Activated CD4-positive, alpha-beta memory T cell treated with anti-CD3 and anti-CD28 coated beads, Interleukin-2, amount 10 ng/mL, durations not matched to agents 7 days and 5 days (primary cell): ENCODE measurements around the gene PPP1R12B. TPM values are rescaled to one million over a fixed set of nuclear protein-coding genes. Genes with fewer than 3 reads are reported as not detected.
A peak's percentile ranks its signal among the peaks of the same experiment; 100 is the strongest.
"Not testable (repeated sequence)": the region's sequence is repeated elsewhere in the genome, so short reads cannot be mapped to it uniquely, and the experiment has no call there.

ENCODE experiments used
- CTCF ChIA-PET: fragments of 350-600 bp; sonication (Branson Sonifier 250); formaldehyde crosslinking; loops from one replicate; lab custom pipeline; 2021; ENCODE audit warnings: antibody characterized with exemption, inconsistent platforms; lab: Charles Lee
- POLR2A ChIA-PET: fragments of 350-600 bp; sonication (Branson Sonifier 250); formaldehyde crosslinking; loops from one replicate; lab custom pipeline; 2021; ENCODE audit warnings: antibody characterized with exemption; lab: Charles Lee
- DNase-seq: peaks from one replicate; pipeline ENCODE4 v3.0.0-alpha.2; 2020
- H3K27ac Mint-ChIP-seq: one replicate; pipeline ENCODE4 v1.8.0; 2021; ENCODE audit warnings: mild to moderate bottlenecking, mixed read lengths
- H3K27me3 Mint-ChIP-seq: one replicate; pipeline ENCODE4 v1.8.0; 2021; ENCODE audit warnings: mixed read lengths
- H3K36me3 Mint-ChIP-seq: one replicate; pipeline ENCODE4 v1.8.0; 2021; ENCODE audit warnings: low read depth, mixed read lengths
- H3K4me1 Mint-ChIP-seq: one replicate; pipeline ENCODE4 v1.8.0; 2021; ENCODE audit warnings: mixed read lengths
- H3K4me3 Mint-ChIP-seq: one replicate; pipeline ENCODE4 v1.8.0; 2021; ENCODE audit warnings: mild to moderate bottlenecking, mixed read lengths
- H3K9me3 Mint-ChIP-seq: one replicate; pipeline ENCODE4 v1.8.0; 2021; ENCODE audit warnings: mixed read lengths
- total RNA-seq, 2 experiments: library from RNA; stranded (reverse); gene quantifications; one replicate each; pipeline ENCODE4 v1.2.3, GENCODE V29; 2021

The PPP1R12B gene
- total RNA-seq, 2 experiments from 2014 or later, result 16.7 to 20.0 TPM

GRCh38 chr1:202623075-202623474 is 274.6 kb downstream of the PPP1R12B start:
- ChIA-PET CTCF (interaction anchor here (1.8 kb wide), 1 partner anchor 279 kb away, joined by 4 read pairs; no protein-coding TSS in a partner anchor), POLR2A (no interaction called here)
- no peak for DNase-seq
- peaks cover 19% of the 10 kb centered on the region for H3K27me3 Mint-ChIP-seq
- H3K4me1 Mint-ChIP-seq, result peaks cover 11% of the 10 kb centered on the region
- no peak overlapping the region for H3K4me3 Mint-ChIP-seq
- no peak overlapping the region for H3K27ac Mint-ChIP-seq
- no peaks in the 10 kb centered on the region for H3K36me3 Mint-ChIP-seq
- no peaks in the 10 kb centered on the region for H3K9me3 Mint-ChIP-seq

GRCh38 chr1:202623476-202623875 is 275.0 kb downstream of the PPP1R12B start:
- POLR2A ChIA-PET, H3K27ac Mint-ChIP-seq, H3K4me3 Mint-ChIP-seq, H3K9me3 Mint-ChIP-seq, H3K36me3 Mint-ChIP-seq, CTCF ChIA-PET, DNase-seq: not testable (repeated sequence)
- peaks cover 13% of the 10 kb centered on the region for H3K4me1 Mint-ChIP-seq
- H3K27me3 Mint-ChIP-seq, result peaks cover 19% of the 10 kb centered on the region

- no peak for DNase-seq
- POLR2A ChIA-PET, result no interaction called here
- Mint-ChIP-seq H3K4me1 (peaks cover 18% of the 10 kb centered on the region), H3K9me3 (no peaks in the 10 kb centered on the region), H3K27ac (no peak overlapping the region), H3K27me3 (peaks cover 16% of the 10 kb centered on the region), H3K4me3 (no peak overlapping the region), H3K36me3 (no peaks in the 10 kb centered on the region)
- CTCF ChIA-PET, result no interaction called here
These were observed 275.7 kb downstream of the PPP1R12B start for GRCh38 chr1:202624088-202624780.

GRCh38 chr1:202624781-202625108 is 276.2 kb downstream of the PPP1R12B start:
- Mint-ChIP-seq H3K4me3 (no peak overlapping the region), H3K4me1 (peaks cover 23% of the 10 kb centered on the region), H3K27ac (no peak overlapping the region), H3K9me3 (no peaks in the 10 kb centered on the region), H3K36me3 (no peaks in the 10 kb centered on the region), H3K27me3 (peaks cover 14% of the 10 kb centered on the region)
- POLR2A ChIA-PET, result no interaction called here
- CTCF ChIA-PET, result no interaction called here
- no peak for DNase-seq

- Mint-ChIP-seq H3K9me3 (no peaks in the 10 kb centered on the region), H3K4me1 (peaks cover 29% of the 10 kb centered on the region), H3K27me3 (peaks cover 19% of the 10 kb centered on the region), H3K4me3 (no peak overlapping the region), H3K27ac (no peak overlapping the region), H3K36me3 (no peaks in the 10 kb centered on the region)
- peak; percentile 74 for DNase-seq
- ChIA-PET CTCF (interaction anchor here (0.6 kb wide), 1 partner anchor 330 kb away, joined by 4 read pairs; no protein-coding TSS in a partner anchor), POLR2A (no interaction called here)
These were observed 277.2 kb downstream of the PPP1R12B start for GRCh38 chr1:202625416-202626360.

GRCh38 chr1:202627036-202627435 is 278.5 kb downstream of the PPP1R12B start:
- POLR2A ChIA-PET, H3K36me3 Mint-ChIP-seq, H3K9me3 Mint-ChIP-seq, CTCF ChIA-PET, H3K4me3 Mint-ChIP-seq, H3K27ac Mint-ChIP-seq, DNase-seq: not testable (repeated sequence)
- peaks cover 29% of the 10 kb centered on the region for H3K4me1 Mint-ChIP-seq
- H3K27me3 Mint-ChIP-seq, result peaks cover 22% of the 10 kb centered on the region

GRCh38 chr1:202627841-202628565 is 279.5 kb downstream of the PPP1R12B start:
- H3K27me3 Mint-ChIP-seq, result peaks cover 22% of the 10 kb centered on the region
- H3K36me3 Mint-ChIP-seq, result no peaks in the 10 kb centered on the region
- DNase-seq, result no peak
- peaks cover 29% of the 10 kb centered on the region for H3K4me1 Mint-ChIP-seq
- CTCF ChIA-PET, result interaction anchor here (1.5 kb wide), 1 partner anchor 54 kb away, joined by 4 read pairs; no protein-coding TSS in a partner anchor
- no peak overlapping the region for H3K27ac Mint-ChIP-seq
- no peaks in the 10 kb centered on the region for H3K9me3 Mint-ChIP-seq
- POLR2A ChIA-PET, result no interaction called here
- no peak overlapping the region for H3K4me3 Mint-ChIP-seq

GRCh38 chr1:202628646-202629215 is 280.2 kb downstream of the PPP1R12B start:
- Mint-ChIP-seq H3K4me1 (peaks cover 29% of the 10 kb centered on the region), H3K27ac (peak overlapping the region; percentile 87), H3K36me3 (no peaks in the 10 kb centered on the region), H3K27me3 (peaks cover 26% of the 10 kb centered on the region), H3K9me3 (no peaks in the 10 kb centered on the region), H3K4me3 (peak overlapping the region; percentile 1)
- POLR2A ChIA-PET, result no interaction called here
- CTCF ChIA-PET, result interaction anchor here (1.5 kb wide), 1 partner anchor 55 kb away, joined by 4 read pairs; no protein-coding TSS in a partner anchor
- DNase-seq, result no peak

- POLR2A ChIA-PET, H3K9me3 Mint-ChIP-seq, H3K36me3 Mint-ChIP-seq: not testable (repeated sequence)
- H3K4me1 Mint-ChIP-seq, result peaks cover 29% of the 10 kb centered on the region
- peak overlapping the region; percentile 1 for H3K4me3 Mint-ChIP-seq
- peak; percentile 50 for DNase-seq
- H3K27me3 Mint-ChIP-seq, result peaks cover 29% of the 10 kb centered on the region
- CTCF ChIA-PET, result interaction anchor here (1.5 kb wide), 1 partner anchor 55 kb away, joined by 4 read pairs; no protein-coding TSS in a partner anchor
- H3K27ac Mint-ChIP-seq, result peak overlapping the region; percentile 87
These were observed 280.8 kb downstream of the PPP1R12B start for GRCh38 chr1:202629257-202629811.

GRCh38 chr1:202630096-202630495 is 281.6 kb downstream of the PPP1R12B start:
- H3K4me3 Mint-ChIP-seq, H3K9me3 Mint-ChIP-seq, H3K27ac Mint-ChIP-seq, H3K36me3 Mint-ChIP-seq, POLR2A ChIA-PET, CTCF ChIA-PET, DNase-seq: not testable (repeated sequence)
- H3K4me1 Mint-ChIP-seq, result peaks cover 29% of the 10 kb centered on the region
- H3K27me3 Mint-ChIP-seq, result peaks cover 35% of the 10 kb centered on the region

- Mint-ChIP-seq H3K4me1 (peaks cover 29% of the 10 kb centered on the region), H3K27ac (no peak overlapping the region), H3K9me3 (no peaks in the 10 kb centered on the region), H3K4me3 (no peak overlapping the region), H3K36me3 (no peaks in the 10 kb centered on the region), H3K27me3 (peaks cover 39% of the 10 kb centered on the region)
- ChIA-PET CTCF (no interaction called here), POLR2A (no interaction called here)
- no peak for DNase-seq
These were observed 282.0 kb downstream of the PPP1R12B start for GRCh38 chr1:202630541-202630940.
